ENCODE results near the gene RIPPLY1. TPM values are rescaled to one million over a fixed set of nuclear protein-coding genes. Genes with fewer than 3 reads are reported as not detected.
"Not testable (repeated sequence)": the region's sequence is repeated elsewhere in the genome, so short reads cannot be mapped to it uniquely, and the experiment has no call there.

Gene RIPPLY1
- total RNA-seq, 1 experiment from 2014 or later: not detected

DNA sequence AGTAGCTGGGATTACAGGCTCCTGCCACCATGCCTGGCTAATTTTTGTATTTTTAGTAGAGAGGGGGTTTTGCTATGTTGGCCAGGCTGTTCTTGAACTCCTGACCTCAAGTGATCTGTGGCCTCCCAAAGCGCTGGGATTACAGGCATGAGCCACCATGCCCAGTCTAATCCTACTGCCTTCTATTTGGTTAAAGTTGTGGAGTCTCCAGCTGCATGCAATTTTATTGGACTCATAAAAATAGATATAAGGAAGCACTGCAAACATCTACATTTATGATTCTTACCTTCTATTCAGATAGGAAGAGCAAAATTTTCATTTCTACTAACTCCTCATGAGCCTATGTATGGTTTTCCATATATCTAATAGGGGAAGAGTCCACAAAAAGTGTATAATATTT, 13.7 kb downstream of the RIPPLY1 start:
- in situ Hi-C loops (cut with HindIII; ENCODE audit: low pct_unique_long_range_greater_than_20kb, low sequenced_read_pairs): no loop called here
- DNase-seq (ENCODE audit: low read depth, low spot score): no peak

DNA sequence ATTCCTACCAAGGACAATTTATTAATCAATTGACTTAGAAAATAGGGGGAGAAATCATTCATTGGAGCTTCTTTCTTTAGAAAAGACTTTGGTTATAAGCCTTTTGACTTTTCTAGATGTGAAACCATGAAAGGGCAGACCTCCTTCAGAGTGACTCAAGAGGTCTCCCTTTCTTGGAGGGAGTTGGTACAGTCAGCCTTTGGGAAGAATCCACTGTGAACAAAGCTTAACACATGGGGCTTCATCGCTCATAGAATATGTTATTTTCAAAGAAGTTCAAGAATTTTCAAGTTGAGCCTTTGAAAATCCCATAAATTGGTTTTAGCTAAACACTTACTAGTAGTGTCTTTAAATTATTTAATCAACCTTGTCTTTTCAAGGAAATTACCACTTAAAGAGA, 28.0 kb downstream of the RIPPLY1 start:
- DNase-seq (ENCODE audit: low read depth, low spot score): no peak
- in situ Hi-C loops (cut with HindIII; ENCODE audit: low pct_unique_long_range_greater_than_20kb, low sequenced_read_pairs): no loop called here

DNA sequence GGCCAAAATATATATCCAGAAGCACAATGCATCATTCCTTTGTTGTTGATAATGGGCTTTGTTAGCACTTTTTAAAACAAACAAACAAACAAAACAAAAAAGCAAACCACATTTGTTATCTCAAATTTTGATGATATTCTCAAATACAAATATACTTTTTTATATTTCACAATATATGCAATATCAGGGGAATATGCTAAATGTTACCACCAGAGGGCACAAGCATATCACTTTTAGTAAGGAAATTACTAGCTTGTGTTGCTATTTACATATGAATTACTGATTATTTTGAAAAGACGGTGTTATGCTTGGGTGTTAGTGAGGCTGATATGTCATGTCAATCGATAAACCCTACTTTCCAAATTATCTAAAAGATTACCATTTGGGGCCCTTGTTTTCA, 29.1 kb downstream of the RIPPLY1 start:
- in situ Hi-C loops (cut with HindIII; ENCODE audit: low pct_unique_long_range_greater_than_20kb, low sequenced_read_pairs): no loop called here
- DNase-seq (ENCODE audit: low read depth, low spot score): peak; percentile 46

- in situ Hi-C loops (cut with HindIII; ENCODE audit: low pct_unique_long_range_greater_than_20kb, low sequenced_read_pairs): not testable (repeated sequence)
Measured at GRCh38 chrX:106872796-106873195, 30.3 kb downstream of the RIPPLY1 start.

DNA sequence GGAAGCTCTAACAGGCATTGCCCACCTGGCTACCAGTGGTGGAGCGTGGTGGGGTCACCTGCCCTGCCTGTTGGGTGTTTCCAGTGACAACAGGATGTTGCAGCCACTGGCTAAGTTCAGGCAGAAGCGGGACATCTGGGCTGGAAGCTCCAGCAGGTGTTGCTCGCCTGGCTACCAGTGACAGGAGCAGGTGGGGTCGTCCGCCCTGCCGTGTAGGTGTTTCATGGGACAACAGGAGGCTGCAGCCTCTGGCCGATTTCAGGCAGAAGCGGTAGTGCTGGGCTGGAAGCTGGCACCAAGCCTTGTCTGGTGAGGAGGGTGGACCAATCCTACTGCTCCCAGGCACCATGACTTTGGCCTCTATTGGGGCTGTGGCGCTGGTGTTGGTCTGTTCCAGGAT, 39.4 kb downstream of the RIPPLY1 start:
- in situ Hi-C loops (cut with HindIII; ENCODE audit: low pct_unique_long_range_greater_than_20kb, low sequenced_read_pairs): no loop called here
- no peak for DNase-seq (ENCODE audit: low read depth, low spot score)

More at GRCh38 chrX:106872796-106873195, 30.3 kb downstream of the RIPPLY1 start:
- not testable (repeated sequence) for DNase-seq (ENCODE audit: low read depth, low spot score)

DNA sequence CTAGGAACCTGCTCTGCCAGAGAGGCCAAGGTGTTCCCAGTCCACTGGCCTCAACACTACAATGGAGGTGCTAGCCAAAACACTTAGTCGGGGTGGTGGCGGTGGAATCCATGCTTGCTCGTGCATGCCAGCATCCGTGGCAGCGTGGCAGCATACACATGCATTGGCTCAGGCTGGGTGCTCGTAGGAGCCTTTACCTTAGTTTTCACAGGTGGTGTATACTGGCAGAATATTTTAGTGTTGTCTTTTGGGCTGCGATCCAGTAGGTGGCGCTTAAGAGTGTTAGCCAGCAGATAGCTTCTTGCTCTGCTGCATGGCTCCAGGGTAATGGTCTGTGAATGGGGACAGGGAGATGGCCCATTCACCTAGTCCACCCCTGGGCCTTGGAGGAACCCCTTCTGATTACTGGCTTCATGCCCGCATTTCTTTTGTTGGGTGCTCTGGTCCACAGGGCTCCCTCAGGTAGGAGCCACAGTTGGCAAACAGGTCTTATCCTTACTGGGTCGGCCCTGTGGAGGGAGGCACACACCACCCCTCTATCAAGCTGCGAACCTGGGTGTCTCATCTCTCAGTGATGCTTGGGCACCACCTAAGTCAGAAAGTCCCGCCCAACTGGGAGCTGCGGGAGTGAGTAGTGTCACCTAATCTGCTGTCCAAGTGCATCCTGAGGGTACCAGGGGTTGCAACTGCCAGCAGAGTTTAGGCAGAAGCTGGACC, 40.0 kb downstream of the RIPPLY1 start:
- in situ Hi-C loops (cut with HindIII; ENCODE audit: low pct_unique_long_range_greater_than_20kb, low sequenced_read_pairs): no loop called here
- DNase-seq (ENCODE audit: low read depth, low spot score): peak; percentile 49

Other genes starting within 250 kb of the RIPPLY1 start
- 21.0 and 22.2 TPM in 2 replicates for gene RNF128, start 176.6 kb downstream of the RIPPLY1 start, total RNA-seq (2014; rRNA removed; shearing (Covaris generic))
- 2.4 and 4.2 TPM in 2 replicates for gene TBC1D8B, start 100.7 kb downstream of the RIPPLY1 start, total RNA-seq (2014; rRNA removed; shearing (Covaris generic))
- not detected in 2 replicates for gene CLDN2, start 17.1 kb upstream of the RIPPLY1 start, total RNA-seq (2014; rRNA removed; shearing (Covaris generic))
- gene MORC4, start 96.9 kb upstream of the RIPPLY1 start, total RNA-seq (2014; rRNA removed; shearing (Covaris generic)): 11.7 and 13.7 TPM in 2 replicates
- gene RBM41, start 215.5 kb upstream of the RIPPLY1 start, total RNA-seq (2014; rRNA removed; shearing (Covaris generic)): 7.6 and 8.3 TPM in 2 replicates

All from SK-MEL-5 (cell line).